H9 (cell line): Measurements from ENCODE around the gene POC1B. TPM values are rescaled to one million over a fixed set of nuclear protein-coding genes. Genes with fewer than 3 reads are reported as not detected.

ENCODE experiments used
- DNase-seq: peaks from one replicate; pipeline ENCODE4 v3.0.0-alpha.2; 2017
- H2AFZ ChIP-seq: one replicate; pipeline ENCODE4 v1.6.1; 2013; ENCODE audit warnings: mild to moderate bottlenecking, low read length, control low read depth, moderate library complexity
- H2AK5ac ChIP-seq: 2 replicates; pipeline ENCODE4 v1.6.1; 2013; ENCODE audit warnings: low read length, control low read depth, mixed read lengths; ENCODE audit not compliant: insufficient read length
- H2BK120ac ChIP-seq: one replicate; pipeline ENCODE4 v1.6.1; 2013; ENCODE audit warnings: low read depth, mild to moderate bottlenecking, low read length, control low read depth, inconsistent platforms; ENCODE audit not compliant: poor library complexity, severe bottlenecking
- H2BK12ac ChIP-seq: 2 replicates; pipeline ENCODE4 v1.6.1; 2013; ENCODE audit warnings: low read length, control low read depth, mixed read lengths, low read depth; ENCODE audit not compliant: insufficient read length
- H2BK15ac ChIP-seq: 2 replicates; pipeline ENCODE4 v1.6.1; 2013; ENCODE audit warnings: low read depth, low read length, control low read depth
- H2BK20ac ChIP-seq: one replicate; pipeline ENCODE4 v1.6.1; 2013; ENCODE audit warnings: low read depth, mild to moderate bottlenecking, low read length, control low read depth, inconsistent platforms; ENCODE audit not compliant: poor library complexity, severe bottlenecking
- H2BK5ac ChIP-seq: 2 replicates; pipeline ENCODE4 v1.6.1; 2013; ENCODE audit warnings: low read length, control low read depth, mixed read lengths; ENCODE audit not compliant: insufficient read length
- H3K14ac ChIP-seq: 2 replicates; pipeline ENCODE4 v1.6.1; 2013; ENCODE audit warnings: low read length, control low read depth; ENCODE audit not compliant: insufficient read depth
- H3K18ac ChIP-seq: 2 replicates; pipeline ENCODE4 v1.6.1; 2013; ENCODE audit warnings: low read depth, mild to moderate bottlenecking, mixed read lengths, low read length, control low read depth; ENCODE audit not compliant: insufficient read length
- H3K23ac ChIP-seq: 2 replicates; pipeline ENCODE4 v1.6.1; 2013; ENCODE audit warnings: low read length, control low read depth, mixed read lengths, low read depth; ENCODE audit not compliant: insufficient read length
- H3K23me2 ChIP-seq: 2 replicates; pipeline ENCODE4 v1.6.1; 2013; ENCODE audit warnings: low read depth, mild to moderate bottlenecking, mixed read lengths, low read length, control low read depth; ENCODE audit not compliant: insufficient read length, poor library complexity, severe bottlenecking
- H3K27ac ChIP-seq: 2 replicates; pipeline ENCODE4 v1.5.1; 2013; ENCODE audit warnings: low read length, control low read depth, mixed read lengths, low read depth; ENCODE audit not compliant: insufficient read length
- H3K27me3 ChIP-seq: 2 replicates; pipeline ENCODE4 v1.6.1; 2013; ENCODE audit warnings: low read length, control low read depth, inconsistent platforms; ENCODE audit not compliant: insufficient read depth
- H3K4ac ChIP-seq: 2 replicates; pipeline ENCODE4 v1.6.1; 2013; ENCODE audit warnings: low read depth, mild to moderate bottlenecking, control low read depth, inconsistent platforms, low read length, moderate library complexity
- H3K4me1 ChIP-seq: 2 replicates; pipeline ENCODE4 v1.6.1; 2013; ENCODE audit warnings: low read length, control low read depth, inconsistent platforms; ENCODE audit not compliant: insufficient read depth
- H3K4me2 ChIP-seq: 2 replicates; pipeline ENCODE4 v1.6.1; 2013; ENCODE audit warnings: low read length, control low read depth, mixed read lengths; ENCODE audit not compliant: insufficient read length, insufficient read depth
- H3K56ac ChIP-seq: 2 replicates; pipeline ENCODE4 v1.6.1; 2013; ENCODE audit warnings: low read depth, mild to moderate bottlenecking, mixed read lengths, low read length, control low read depth; ENCODE audit not compliant: insufficient read length
- H3K79me1 ChIP-seq: 2 replicates; pipeline ENCODE4 v1.6.1; 2013; ENCODE audit warnings: low read depth, mild to moderate bottlenecking, moderate library complexity, low read length, control low read depth, inconsistent platforms; ENCODE audit not compliant: insufficient read depth, poor library complexity, severe bottlenecking
- H3K79me2 ChIP-seq: 2 replicates; pipeline ENCODE4 v1.6.1; 2013; ENCODE audit warnings: low read length, control low read depth, inconsistent platforms; ENCODE audit not compliant: insufficient read depth
- H3K9ac ChIP-seq: 2 replicates; pipeline ENCODE4 v1.6.1; 2013; ENCODE audit warnings: low read length, control low read depth, mixed read lengths; ENCODE audit not compliant: insufficient read length; ENCODE audit errors: extremely low read depth
- H3K9me3 ChIP-seq: one replicate; pipeline ENCODE4 v1.6.1; 2013; ENCODE audit warnings: low read depth, low read length, inconsistent platforms; ENCODE audit not compliant: control insufficient read depth
- H3T11ph ChIP-seq: one replicate; pipeline ENCODE4 v1.6.1; 2013; ENCODE audit warnings: mild to moderate bottlenecking, low read length, control low read depth, inconsistent platforms
- H4K20me1 ChIP-seq: one replicate; pipeline ENCODE4 v1.6.1; 2013; ENCODE audit not compliant: control insufficient read depth, insufficient read length, insufficient read depth
- H4K5ac ChIP-seq: 2 replicates; pipeline ENCODE4 v1.6.1; 2013; ENCODE audit warnings: low read depth, mild to moderate bottlenecking, mixed read lengths, low read length, control low read depth; ENCODE audit not compliant: insufficient read length
- H4K8ac ChIP-seq: replicated peaks from 2 replicates; pipeline ENCODE4 v1.6.1; 2013; ENCODE audit warnings: low read length, control low read depth, mixed read lengths, low read depth; ENCODE audit not compliant: insufficient read length
- H4K91ac ChIP-seq: 2 replicates; pipeline ENCODE4 v1.6.1; 2013; ENCODE audit warnings: low read depth, mild to moderate bottlenecking, moderate library complexity, mixed read lengths, low read length, control low read depth; ENCODE audit not compliant: insufficient read length
- H3K27ac Mint-ChIP-seq, 3 experiments: 2 replicates in 2 of 3; 3 replicates in 1 of 3; pipeline ENCODE4 v1.8.0; 2020 to 2021; ENCODE audit warnings: mixed read lengths in 3 of 3, mild to moderate bottlenecking in 1 of 3, moderate library complexity in 1 of 3
- H3K27me3 Mint-ChIP-seq: 2 replicates; pipeline ENCODE4 v1.8.0; 2021; ENCODE audit warnings: low read depth, mild to moderate bottlenecking, moderate library complexity, mixed read lengths
- H3K36me3 Mint-ChIP-seq, 3 experiments: 2 replicates in 2 of 3; 3 replicates in 1 of 3; pipeline ENCODE4 v1.8.0; 2020 to 2021; ENCODE audit warnings: low read depth in 3 of 3, mixed read lengths in 3 of 3; ENCODE audit not compliant: insufficient read depth in 1 of 3
- H3K4me1 Mint-ChIP-seq, 2 experiments: 2 replicates each; pipeline ENCODE4 v1.8.0; 2020; ENCODE audit warnings: mixed read lengths in 2 of 2
- H3K4me3 Mint-ChIP-seq, 2 experiments: 2 replicates in 1 of 2; 3 replicates in 1 of 2; pipeline ENCODE4 v1.8.0; 2020 to 2021; ENCODE audit warnings: mild to moderate bottlenecking in 2 of 2, mixed read lengths in 2 of 2, moderate library complexity in 1 of 2
- H3K9me3 Mint-ChIP-seq, 2 experiments: 2 replicates in 1 of 2; 3 replicates in 1 of 2; pipeline ENCODE4 v1.8.0; 2020; ENCODE audit warnings: mild to moderate bottlenecking in 2 of 2, mixed read lengths in 2 of 2, moderate library complexity in 1 of 2
- WGBS: extraction: QIAGEN DNeasy Blood & Tissue Kit; methylation state at CpG from one replicate; pipeline ENCODE4 v1.1.7; 2013; ENCODE audit warnings: missing lambda C conversion rate, low lambda C conversion rate, mixed read lengths; ENCODE audit not compliant: insufficient read length; ENCODE audit errors: extremely low coverage; 5-methylcytosine and 5-hydroxymethylcytosine counted together
- total RNA-seq: library from RNA; stranded (reverse); gene quantifications from 2 replicates; pipeline ENCODE4 v1.2.1, GENCODE V29; 2021
- TF ChIP-seq, protein P1 (sequence below): fragments of 200-600 bp; sonication (generic); conservative IDR thresholded peaks from 3 replicates; pipeline ENCODE4 v1.8.0; 2021; ENCODE audit warnings: antibody characterized with exemption, mild to moderate bottlenecking

Gene POC1B
- total RNA-seq, 1 experiment from 2014 or later: 12.5 TPM

DNA sequence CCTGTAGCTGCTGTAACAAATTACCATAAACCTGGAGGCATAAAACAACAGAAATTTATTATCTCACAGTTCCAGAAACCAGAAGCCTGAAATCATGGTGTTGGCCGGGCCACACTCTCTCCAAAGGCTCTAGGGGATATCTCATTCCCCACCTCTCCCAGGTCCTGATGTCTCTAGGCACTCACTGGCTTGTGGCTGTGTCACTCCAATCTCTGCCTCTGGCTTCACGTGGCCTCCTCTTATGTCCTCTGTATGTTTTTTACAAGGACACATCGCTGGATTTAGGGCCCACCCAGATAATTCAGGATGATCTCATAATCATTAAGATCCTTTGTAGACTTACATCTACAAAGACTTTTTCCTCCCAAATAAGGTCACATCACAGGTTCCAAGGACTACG, 9.2 kb downstream of the POC1B start:
- no peak overlapping the region for H2BK15ac ChIP-seq
- H3K4me2 ChIP-seq: no peak overlapping the region
- WGBS: no CpG with 5 or more reads among the region's 4 CpGs

More for the DNA sequence above, 9.2 kb downstream of the POC1B start:
- TF ChIP-seq, protein P1, sequence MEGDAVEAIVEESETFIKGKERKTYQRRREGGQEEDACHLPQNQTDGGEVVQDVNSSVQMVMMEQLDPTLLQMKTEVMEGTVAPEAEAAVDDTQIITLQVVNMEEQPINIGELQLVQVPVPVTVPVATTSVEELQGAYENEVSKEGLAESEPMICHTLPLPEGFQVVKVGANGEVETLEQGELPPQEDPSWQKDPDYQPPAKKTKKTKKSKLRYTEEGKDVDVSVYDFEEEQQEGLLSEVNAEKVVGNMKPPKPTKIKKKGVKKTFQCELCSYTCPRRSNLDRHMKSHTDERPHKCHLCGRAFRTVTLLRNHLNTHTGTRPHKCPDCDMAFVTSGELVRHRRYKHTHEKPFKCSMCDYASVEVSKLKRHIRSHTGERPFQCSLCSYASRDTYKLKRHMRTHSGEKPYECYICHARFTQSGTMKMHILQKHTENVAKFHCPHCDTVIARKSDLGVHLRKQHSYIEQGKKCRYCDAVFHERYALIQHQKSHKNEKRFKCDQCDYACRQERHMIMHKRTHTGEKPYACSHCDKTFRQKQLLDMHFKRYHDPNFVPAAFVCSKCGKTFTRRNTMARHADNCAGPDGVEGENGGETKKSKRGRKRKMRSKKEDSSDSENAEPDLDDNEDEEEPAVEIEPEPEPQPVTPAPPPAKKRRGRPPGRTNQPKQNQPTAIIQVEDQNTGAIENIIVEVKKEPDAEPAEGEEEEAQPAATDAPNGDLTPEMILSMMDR: no peak
- H3K79me1 ChIP-seq: peaks cover 2% of the 10 kb centered on the region
- no peak overlapping the region for H3K4ac ChIP-seq
- H3K27ac Mint-ChIP-seq: no peak overlapping the region
- H3K79me2 ChIP-seq: no peaks in the 10 kb centered on the region
- no peak overlapping the region for H3K27ac ChIP-seq
- H3K9me3 Mint-ChIP-seq: no peaks in the 10 kb centered on the region
- no peaks in the 10 kb centered on the region for H4K20me1 ChIP-seq
- no peak overlapping the region for H3T11ph ChIP-seq
- H3K14ac ChIP-seq: no peak overlapping the region
- H3K23me2 ChIP-seq: no peaks in the 10 kb centered on the region
- H3K9ac ChIP-seq: no peak overlapping the region
- H2BK5ac ChIP-seq: no peak overlapping the region
- no peak overlapping the region for H2BK120ac ChIP-seq
- H3K27me3 Mint-ChIP-seq: no peaks in the 10 kb centered on the region
- no peak overlapping the region for H3K4me3 Mint-ChIP-seq
- H4K91ac ChIP-seq: no peak overlapping the region
- no peak overlapping the region for H4K5ac ChIP-seq
- peak overlapping the region; percentile 11 for H2BK12ac ChIP-seq
- no peak for DNase-seq
- peaks cover 5 to 9% of the 10 kb centered on the region in 2 experiments for H3K4me1 Mint-ChIP-seq
- H3K27me3 ChIP-seq: no peaks in the 10 kb centered on the region
- no peaks in the 10 kb centered on the region for H3K9me3 ChIP-seq
- peak overlapping the region; percentile 2 for H3K18ac ChIP-seq
- no peak overlapping the region for H2AFZ ChIP-seq
- peaks cover 0 to 3% (median 0%) of the 10 kb centered on the region in 3 experiments; a peak in 2 of 7 replicates for H3K36me3 Mint-ChIP-seq
- H3K4me1 ChIP-seq: no peaks in the 10 kb centered on the region; the same call in 1 of the 2 replicates
- H3K23ac ChIP-seq: no peak overlapping the region
- no peak overlapping the region for H2BK20ac ChIP-seq
- no peak overlapping the region for H4K8ac ChIP-seq
- H3K56ac ChIP-seq: no peak overlapping the region
- H2AK5ac ChIP-seq: no peak overlapping the region
